Panc1 (cell line): ENCODE measurements around the gene OTULINL. TPM values are rescaled to one million over a fixed set of nuclear protein-coding genes. Genes with fewer than 3 reads are reported as not detected.

Experiments used
- ATAC-seq: fragments of 200-7000 bp; cut with Tn5 transposase; 2 replicates; pipeline ENCODE4 v1.9.1; 2020; ENCODE audit warnings: mild to moderate bottlenecking, moderate library complexity
- BruUV-seq: library from RNA; stranded (reverse); fragments of 400-500 nt; replicated peaks from 2 replicates; lab custom pipeline; 2021; lab: Mats Ljungman, UMichigan
- CTCF ChIA-PET: fragments of 300-600 bp; sonication (Branson Sonifier 250); formaldehyde crosslinking; loops from one replicate; lab custom pipeline; 2022; ENCODE audit warnings: antibody characterized with exemption; lab: Charles Lee
- POLR2A ChIA-PET: fragments of 300-600 bp; sonication (Branson Sonifier 250); formaldehyde crosslinking; loops from one replicate; lab custom pipeline; 2022; ENCODE audit warnings: antibody characterized with exemption; lab: Charles Lee
- DNase-seq: peaks from one replicate; pipeline ENCODE4 v3.0.0-alpha.2; 2010; ENCODE audit warnings: low read depth, low spot score
- H3K27ac ChIP-seq: 2 replicates; pipeline ENCODE4 v1.5.1; 2011; ENCODE audit warnings: mild to moderate bottlenecking, low read length, inconsistent platforms
- H3K27me3 ChIP-seq: fragments of 200-500 bp; sonication (Bioruptor generic); 2 replicates; pipeline ENCODE4 v1.6.0; 2014; ENCODE audit warnings: low read length, inconsistent platforms; ENCODE audit not compliant: control insufficient read depth, insufficient read depth
- H3K36me3 ChIP-seq: fragments of 200-500 bp; sonication (Bioruptor generic); 2 replicates; pipeline ENCODE4 v1.5.1; 2014; ENCODE audit warnings: inconsistent platforms, mild to moderate bottlenecking, low read length, moderate library complexity; ENCODE audit not compliant: control insufficient read depth, insufficient read depth
- H3K4me1 ChIP-seq: 2 replicates; pipeline ENCODE4 v1.5.1; 2011; ENCODE audit warnings: inconsistent platforms, mild to moderate bottlenecking, low read length, moderate library complexity; ENCODE audit not compliant: control insufficient read depth, insufficient read depth
- H3K4me3 ChIP-seq, 2 experiments: 2 replicates each; pipeline ENCODE4 v1.5.1; 2011 to 2012; ENCODE audit warnings: low read depth in 2 of 2, low read length in 2 of 2, mild to moderate bottlenecking in 2 of 2, inconsistent platforms in 1 of 2, moderate library complexity in 1 of 2
- H3K9me3 ChIP-seq: fragments of 200-500 bp; sonication (Bioruptor generic); 2 replicates; pipeline ENCODE4 v1.5.1; 2014; ENCODE audit warnings: low read depth, mild to moderate bottlenecking, inconsistent platforms, low read length, moderate library complexity; ENCODE audit not compliant: control insufficient read depth, insufficient read depth
- CTCF ChIP-seq: fragments of 450-650 bp; IDR thresholded peaks from 2 replicates; pipeline ENCODE4 v1.5.1; 2017; ENCODE audit warnings: mild to moderate bottlenecking
- POLR2AphosphoS5 ChIP-seq: IDR thresholded peaks from 2 replicates; pipeline ENCODE4 v1.6.1; 2012; ENCODE audit warnings: mild to moderate bottlenecking, low read depth, low read length, moderate library complexity
- REST ChIP-seq, 2 experiments: IDR thresholded peaks; 2 replicates each; pipeline ENCODE4 v1.6.1; 2011 to 2012; ENCODE audit warnings: low read depth in 2 of 2, control low read depth in 1 of 2, low read length in 1 of 2, mild to moderate bottlenecking in 1 of 2, moderate library complexity in 1 of 2; ENCODE audit not compliant: insufficient read depth in 1 of 2
- SIN3A ChIP-seq: IDR thresholded peaks from 2 replicates; pipeline ENCODE4 v1.6.1; 2012; ENCODE audit warnings: low read depth, mild to moderate bottlenecking, low read length, moderate library complexity, borderline replicate concordance; ENCODE audit not compliant: insufficient read depth
- TCF7L2 ChIP-seq: IDR thresholded peaks from 2 replicates; pipeline ENCODE4 v1.6.1; 2011; ENCODE audit warnings: mild to moderate bottlenecking, low read depth, low read length, inconsistent platforms
- in situ Hi-C: cut with HindIII; loops from 2 replicates; pipeline ENCODE4 v1.10.0; 2016; ENCODE audit warnings: low sequenced_read_pairs, low pct_unique_long_range_greater_than_20kb
- intact Hi-C: fragments of 100-400 bp; cut with micrococcal nuclease; formaldehyde crosslinking; loops from one replicate; pipeline ENCODE4 v1.10.0; 2022; ENCODE audit not compliant: unreplicated experiment
- total RNA-seq: library from RNA; stranded (reverse); gene quantifications from one replicate; pipeline ENCODE4 v1.2.1, GENCODE V29; 2021; ENCODE audit not compliant: unreplicated experiment

The OTULINL gene
- total RNA-seq, 1 experiment from 2014 or later = 1.8 TPM

- no TSS peak for BruUV-seq
- CTCF ChIA-PET = no interaction called here
- H3K27me3 ChIP-seq = peaks cover 31% of the 10 kb centered on the region
These were observed 1.1 kb upstream of the OTULINL start for GRCh38 chr5:14580398-14581034.

More at GRCh38 chr5:14580398-14581034, 1.1 kb upstream of the OTULINL start:
- H3K4me3 ChIP-seq = no peak overlapping the region
- ATAC-seq (no peak), DNase-seq (no peak)
- POLR2A ChIA-PET = no interaction called here
- H3K27ac ChIP-seq = no peak overlapping the region
- in situ Hi-C loops = no loop called here
- H3K4me1 ChIP-seq = 0 out of 2 replicates have a peak, but pooled peaks cover 3% of the 10 kb centered on the region
- H3K9me3 ChIP-seq = no peaks in the 10 kb centered on the region
- no peaks in the 10 kb centered on the region for H3K36me3 ChIP-seq
- intact Hi-C loops = no loop called here
- TF ChIP-seq CTCF = no peak
- TF ChIP-seq SIN3A = no peak
- TF ChIP-seq TCF7L2 = no peak
- no peak for TF ChIP-seq POLR2AphosphoS5
- TF ChIP-seq REST (IDR thresholded peaks at IDR 0.05; ENCODE audit: insufficient read depth in 1 of 2, low read depth in 2 of 2, low read length in 1 of 2) = no peak
